Left renal pelvis (tissue), 4 donors: ENCODE results near the gene MED17. TPM values are rescaled to one million over a fixed set of nuclear protein-coding genes. Genes with fewer than 3 reads are reported as not detected.
A peak's percentile ranks its signal among the peaks of the same experiment; 100 is the strongest.
"Not testable (repeated sequence)": the region's sequence is repeated elsewhere in the genome, so short reads cannot be mapped to it uniquely, and the experiment has no call there.

ENCODE experiments used
- DNase-seq, 4 donors: peaks; one replicate each; pipeline ENCODE4 v3.0.0-alpha.2; 2013; ENCODE audit warnings: low read depth in 4 of 4, low spot score in 3 of 4
- polyA plus RNA-seq, 4 donors: library from polyadenylated mRNA; unstranded; fragments of 120-200 nt; gene quantifications; one replicate each; pipeline ENCODE4 v1.2.1, GENCODE V29; 2013; ENCODE audit not compliant: insufficient read length in 4 of 4

Gene MED17
- polyA plus RNA-seq, 4 donors: 30.5 to 57.0 (median 40.3) TPM

DNA sequence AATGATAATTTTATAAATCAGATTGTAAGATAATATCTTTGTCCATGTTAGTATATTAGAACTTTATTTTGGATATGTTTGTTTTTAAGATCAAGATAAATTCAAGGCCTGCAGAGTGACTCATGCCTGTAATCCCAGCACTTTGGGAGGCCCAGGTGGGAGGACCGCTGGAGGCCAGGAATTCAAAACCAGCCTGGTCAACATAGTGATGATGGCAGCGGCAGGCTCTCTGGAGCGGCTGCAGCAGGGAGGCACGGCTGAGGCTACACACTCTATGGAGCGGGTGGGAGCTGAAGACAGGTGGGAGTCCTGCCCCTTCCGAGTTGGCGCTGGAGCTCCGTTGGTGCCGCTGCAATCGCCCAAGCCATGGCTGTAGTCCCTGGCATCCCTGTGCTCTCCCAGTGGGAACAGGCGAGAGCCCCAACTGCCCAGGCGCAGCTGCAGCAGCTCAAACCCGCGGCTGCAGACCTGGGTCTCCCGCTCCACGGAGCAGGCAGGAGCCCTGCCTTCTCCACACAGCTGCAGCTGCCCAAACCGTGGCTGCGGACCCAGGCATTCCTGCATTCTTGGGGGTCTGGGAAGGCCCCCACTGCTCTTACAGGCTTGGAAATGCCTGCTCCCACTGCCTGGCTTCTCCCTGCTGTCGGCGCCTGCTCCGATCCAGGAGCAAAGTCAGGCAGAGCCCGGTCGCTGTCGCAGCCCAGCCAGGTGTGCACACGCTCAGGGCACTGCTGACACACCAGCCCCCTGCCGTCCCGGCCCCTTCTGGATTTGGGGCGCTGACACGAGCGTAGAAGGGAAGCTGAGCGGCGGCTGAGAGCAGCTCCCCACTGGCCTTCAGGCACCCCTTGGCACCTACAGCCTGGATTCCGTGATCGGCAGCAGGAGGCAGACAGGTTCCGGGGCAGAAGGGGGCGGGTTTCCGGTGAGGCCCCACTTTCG lies 25.9 kb upstream of the MED17 start:
- no peak for DNase-seq

DNA sequence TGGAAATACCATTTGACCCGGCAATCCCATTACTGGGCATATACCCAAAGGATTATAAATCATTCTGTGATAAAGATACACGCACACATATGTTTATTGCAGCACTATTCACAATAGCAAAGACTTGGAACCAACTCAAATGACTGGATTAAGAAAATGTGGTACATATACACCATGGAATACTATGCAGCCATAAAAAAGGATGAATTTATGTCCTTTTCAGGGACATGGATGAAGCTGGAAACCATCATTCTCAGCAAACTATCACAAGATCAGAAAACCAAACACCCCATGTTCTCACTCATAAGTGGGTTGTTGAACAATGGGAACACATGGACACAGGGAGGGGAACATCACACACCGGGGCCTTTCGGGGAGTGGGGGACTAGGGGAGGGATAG lies 25.0 kb upstream of the MED17 start:
- not testable (repeated sequence) for DNase-seq

DNA sequence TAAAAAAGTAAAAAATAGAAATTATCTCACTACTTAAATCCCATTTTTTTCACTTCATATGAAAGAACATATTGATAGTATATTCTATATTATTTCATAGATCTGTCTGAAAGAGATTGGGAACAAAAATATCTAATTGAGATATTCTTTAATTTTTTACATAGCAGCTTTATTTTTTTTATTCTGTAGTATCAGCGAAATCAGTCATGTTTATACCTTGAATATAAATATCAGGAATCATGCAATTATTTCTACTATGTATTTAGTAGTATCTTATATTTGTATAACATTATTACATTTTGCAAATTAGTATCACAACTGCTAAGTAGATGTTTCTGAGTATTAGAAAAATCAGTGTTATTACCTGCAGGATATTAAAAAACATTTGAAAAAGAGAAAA lies 22.2 kb upstream of the MED17 start:
- no peak for DNase-seq

DNA sequence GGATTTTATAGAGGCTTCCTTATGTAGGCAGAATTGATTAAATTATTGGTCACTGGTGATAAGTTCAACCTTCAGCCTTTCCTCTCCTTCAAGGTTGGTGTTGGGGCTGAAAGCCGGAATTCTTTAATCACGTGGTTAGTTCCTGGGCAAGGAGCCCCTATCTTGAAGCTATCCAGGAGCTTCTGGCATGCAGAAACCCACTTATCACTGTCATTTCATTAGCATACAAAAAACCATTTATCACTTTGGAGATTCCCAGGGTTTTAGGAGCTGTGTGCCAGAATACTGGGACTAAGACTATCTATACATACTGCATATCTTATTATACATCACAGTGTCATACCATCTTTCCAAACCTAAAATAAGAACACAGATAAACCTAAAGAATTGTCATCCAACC lies 18.5 kb upstream of the MED17 start:
- no peak for DNase-seq

DNA sequence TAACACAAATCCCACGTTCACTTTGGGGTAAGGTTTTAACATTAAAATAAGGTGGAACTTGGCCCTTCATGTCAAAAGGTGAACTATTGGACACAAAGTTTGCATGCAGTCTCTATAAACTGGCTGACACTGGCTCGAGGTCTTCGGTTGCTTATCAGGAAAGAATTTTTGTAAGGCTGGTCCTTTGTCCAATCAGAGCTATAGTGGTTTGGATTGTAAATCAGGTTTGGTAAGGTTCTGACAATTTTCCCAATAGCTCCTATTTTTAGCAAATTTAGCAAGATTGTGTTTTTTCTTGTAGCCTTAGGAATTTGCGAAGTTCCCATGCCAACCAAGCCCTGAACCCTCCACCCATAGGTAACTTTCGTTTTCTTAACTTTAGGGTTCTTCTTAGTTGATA lies 17.6 kb upstream of the MED17 start:
- DNase-seq: no peak

DNA sequence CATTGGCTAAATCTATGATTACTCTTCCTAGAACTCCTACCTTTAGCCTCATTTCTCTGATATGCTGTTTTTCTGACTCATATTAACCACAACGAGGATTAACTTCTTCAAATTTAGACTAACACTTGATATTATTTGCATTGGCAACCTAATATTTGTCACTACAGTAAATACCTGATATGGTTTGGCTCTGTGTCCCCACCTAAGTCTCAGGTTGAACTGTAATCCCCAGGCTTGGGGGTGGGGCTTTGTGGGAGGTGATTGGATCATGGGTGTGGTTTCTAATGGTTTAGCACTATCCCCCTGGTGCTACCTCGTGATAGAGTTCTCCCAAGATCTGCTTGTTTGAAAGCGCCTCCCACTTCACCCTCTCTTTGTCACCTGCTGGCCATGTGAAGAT lies 17.1 kb upstream of the MED17 start:
- DNase-seq: no peak

DNA sequence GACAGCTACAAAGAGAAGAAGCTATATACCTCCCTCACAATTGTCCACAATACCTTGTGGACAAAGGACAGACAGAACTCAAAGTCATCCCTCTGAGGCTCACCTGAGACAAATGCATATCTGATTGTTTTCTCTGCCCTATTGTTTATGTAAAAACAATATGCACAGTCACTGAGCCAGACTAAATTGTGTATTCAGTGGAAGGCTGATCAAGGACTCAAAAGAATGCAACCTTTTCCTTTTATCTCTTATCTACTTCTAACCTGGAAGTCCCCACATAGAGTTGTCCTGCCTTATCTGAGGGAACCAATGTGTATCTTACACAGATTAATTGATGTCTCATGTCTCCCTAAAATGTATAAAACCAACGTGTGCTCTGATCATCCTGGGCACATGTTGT lies 13.9 kb upstream of the MED17 start:
- DNase-seq: no peak

DNA sequence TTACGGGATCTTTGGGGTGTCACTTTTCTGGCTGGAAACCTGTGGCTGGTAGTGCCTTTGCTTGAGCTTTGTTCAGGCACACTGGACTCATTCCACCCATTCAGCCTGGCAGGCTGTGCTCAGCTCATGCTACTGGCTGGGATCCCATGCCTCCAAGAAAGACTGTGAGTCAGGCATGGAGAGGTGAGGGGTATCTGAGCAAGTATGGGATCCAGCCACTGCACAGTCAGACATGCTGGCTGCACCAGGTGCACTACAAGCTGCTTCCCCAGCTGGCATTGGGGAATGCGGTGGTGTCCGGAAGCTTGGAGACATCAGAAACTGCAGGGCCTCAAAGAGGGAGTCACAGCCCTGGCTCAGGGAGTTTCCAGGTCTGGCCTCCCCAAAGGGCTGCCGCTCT lies 12.0 kb upstream of the MED17 start:
- no peak for DNase-seq

DNA sequence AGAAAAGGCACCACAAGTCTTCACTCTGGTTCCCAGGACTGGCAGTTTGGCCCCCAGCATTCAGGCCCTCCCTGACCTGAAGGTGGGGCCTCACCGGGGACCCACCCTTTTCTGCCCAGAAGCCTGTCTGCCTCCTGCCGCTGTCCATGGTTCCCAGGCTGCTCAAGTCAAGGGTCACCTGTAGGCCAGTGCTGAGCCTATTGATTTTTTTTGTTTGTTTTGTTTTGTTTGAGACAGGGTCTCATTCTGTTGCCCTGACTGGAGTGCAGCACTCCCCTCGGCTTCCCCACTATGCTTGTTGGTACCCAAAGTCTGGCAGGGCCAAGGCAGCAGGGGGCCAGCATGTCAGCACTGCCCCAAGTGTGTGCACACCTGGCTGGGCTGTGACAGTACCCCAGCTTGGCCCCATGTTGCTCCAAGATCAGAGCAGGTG lies 11.0 kb upstream of the MED17 start:
- no peak for DNase-seq

DNA sequence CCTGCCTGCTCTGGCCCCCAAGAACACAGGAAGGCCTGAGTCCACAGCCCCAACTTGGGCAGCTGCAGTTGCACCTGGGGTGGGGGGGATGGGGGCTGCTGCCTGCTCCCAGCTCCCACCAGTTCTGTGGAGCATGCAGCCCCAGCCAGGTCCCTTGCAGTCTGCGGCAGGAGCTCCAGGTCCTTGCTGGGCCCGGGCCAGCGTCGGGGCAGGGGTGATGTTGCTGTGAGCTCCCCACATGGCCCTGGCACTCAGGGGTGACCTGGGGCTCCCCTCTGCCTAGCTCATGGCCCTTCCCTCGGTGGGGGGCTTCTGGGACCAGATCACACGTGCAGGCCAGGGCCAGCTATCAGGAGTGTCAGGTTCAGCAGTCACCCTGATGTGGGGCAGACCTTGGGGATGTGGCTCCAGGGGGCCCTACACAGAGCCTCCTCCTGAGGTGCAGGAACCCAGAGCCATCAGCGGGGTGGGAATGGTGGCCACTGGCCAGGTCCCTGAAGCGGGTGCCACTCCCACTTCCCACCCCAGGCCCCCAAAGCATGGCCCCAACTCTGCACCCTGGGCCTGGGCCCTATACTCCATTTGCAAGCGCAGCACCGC lies 10.4 kb upstream of the MED17 start:
- no peak for DNase-seq

DNA sequence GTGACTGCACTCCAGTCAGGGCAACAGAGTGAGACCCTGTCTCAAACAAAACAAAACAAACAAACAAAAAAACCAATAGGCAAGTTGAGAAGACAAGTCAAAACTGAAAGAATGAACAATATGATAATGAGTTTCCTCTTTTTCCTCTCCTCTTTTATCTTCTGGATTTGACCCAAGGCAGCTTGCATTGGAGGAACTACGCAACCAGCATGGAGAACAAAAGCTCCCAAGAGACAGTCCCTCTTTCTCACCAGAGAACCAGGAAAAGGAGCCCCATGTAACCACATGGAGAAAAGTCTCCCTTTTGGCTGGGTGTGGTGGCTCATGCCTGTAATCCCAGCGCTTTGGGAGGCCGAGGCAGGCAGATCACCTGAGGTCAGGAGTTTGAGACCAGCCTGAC lies 9.5 kb upstream of the MED17 start:
- not testable (repeated sequence) for DNase-seq

DNA sequence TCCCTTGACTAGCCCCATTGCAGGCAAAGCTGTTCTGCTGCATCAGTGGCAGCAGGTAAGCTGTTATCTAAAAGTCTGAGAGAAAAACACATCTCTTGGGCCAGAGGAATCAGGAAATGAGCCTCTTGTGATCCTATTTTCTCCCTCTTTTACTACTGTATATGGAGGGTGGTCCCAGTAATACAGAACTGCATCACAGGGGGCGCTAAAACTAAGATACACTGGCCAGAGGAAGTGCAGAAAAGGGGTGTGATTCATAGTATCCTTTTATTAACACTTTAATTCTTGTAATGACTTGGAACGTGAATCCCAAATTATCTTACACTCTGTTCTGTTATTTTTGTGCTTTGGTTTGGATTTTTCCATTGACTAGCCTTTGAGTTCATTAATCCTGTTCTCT lies 8.8 kb upstream of the MED17 start:
- DNase-seq: no peak

DNA sequence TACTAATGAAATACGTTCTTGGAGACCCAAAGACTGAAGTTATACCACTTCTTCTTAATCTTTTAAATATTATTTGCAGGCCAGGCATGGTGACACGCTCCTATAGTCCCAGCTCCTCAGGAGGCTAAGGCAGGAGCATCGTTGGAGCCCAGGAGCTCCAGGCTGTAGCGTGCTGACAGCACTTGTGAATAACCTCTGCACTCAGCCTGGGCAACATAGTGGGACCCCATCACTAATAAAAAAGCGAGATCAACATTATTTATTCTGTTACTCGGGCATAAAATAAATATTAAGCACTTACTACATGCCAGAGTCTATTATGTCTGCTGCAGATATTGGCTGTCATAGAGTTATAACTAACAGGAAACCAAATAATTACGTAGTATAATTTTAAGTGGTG lies 720 bp upstream of the MED17 start:
- DNase-seq: no peak

DNA sequence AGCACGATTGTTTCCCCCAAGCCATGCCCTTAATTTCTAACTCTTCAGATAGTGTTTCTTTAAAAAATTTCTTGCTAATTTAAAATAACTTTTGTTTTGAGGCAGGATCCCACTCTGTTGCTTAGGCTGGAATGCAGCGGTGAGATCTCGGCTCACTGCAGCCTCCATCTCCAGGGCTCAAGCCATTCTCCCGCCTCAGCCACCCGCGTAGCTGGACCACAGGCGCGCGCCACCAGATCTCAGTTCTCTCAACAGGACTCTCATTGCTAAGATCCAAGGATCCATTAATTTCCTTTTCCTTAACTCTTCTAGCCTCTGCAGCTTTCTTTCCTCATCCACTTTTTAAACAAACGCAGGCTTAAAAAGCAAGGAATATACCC lies 327 bp upstream of the MED17 start:
- no peak for DNase-seq

DNA sequence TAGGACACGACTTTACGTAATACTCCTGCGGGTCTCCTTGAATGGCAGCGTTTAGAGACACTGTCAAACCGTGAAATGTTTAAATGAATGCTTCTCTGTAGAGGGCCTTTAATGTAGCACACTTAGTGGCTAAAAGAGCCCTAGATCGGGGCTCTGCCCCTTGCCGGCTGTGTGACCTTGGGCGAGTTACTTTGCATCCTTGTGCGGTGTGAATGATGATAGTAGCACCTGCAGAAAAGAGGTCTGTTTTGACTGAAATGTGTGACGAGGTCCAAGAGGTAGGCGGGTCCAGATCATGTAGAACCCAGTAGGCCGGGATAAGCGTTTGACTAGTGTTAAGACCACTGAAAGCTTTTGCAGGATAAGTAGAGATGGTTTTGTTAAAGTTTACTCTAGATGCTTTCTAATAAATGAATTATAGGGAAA lies 866 bp downstream of the MED17 start:
- peak; percentile 6 to 14 (median 10) for DNase-seq

DNA sequence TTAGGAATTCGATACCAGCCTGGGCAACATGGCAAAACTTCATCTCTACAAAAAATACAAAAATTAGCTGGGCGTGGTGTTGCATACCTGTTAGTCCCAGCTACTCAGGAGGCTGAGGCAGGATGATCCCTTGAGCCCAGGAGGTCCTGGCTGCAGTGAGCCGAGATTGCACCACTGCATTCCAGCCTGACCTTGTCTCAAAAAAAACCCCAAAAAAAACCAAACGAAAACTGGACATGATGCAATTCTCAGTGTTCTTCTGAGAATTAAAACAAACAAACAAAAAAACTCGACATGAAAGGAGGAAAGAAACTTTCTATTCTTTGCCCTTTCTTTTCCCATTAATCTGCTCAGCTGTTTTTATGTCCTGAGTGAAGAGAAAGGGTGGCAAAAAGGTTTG lies 7.4 kb downstream of the MED17 start:
- DNase-seq: no peak

DNA sequence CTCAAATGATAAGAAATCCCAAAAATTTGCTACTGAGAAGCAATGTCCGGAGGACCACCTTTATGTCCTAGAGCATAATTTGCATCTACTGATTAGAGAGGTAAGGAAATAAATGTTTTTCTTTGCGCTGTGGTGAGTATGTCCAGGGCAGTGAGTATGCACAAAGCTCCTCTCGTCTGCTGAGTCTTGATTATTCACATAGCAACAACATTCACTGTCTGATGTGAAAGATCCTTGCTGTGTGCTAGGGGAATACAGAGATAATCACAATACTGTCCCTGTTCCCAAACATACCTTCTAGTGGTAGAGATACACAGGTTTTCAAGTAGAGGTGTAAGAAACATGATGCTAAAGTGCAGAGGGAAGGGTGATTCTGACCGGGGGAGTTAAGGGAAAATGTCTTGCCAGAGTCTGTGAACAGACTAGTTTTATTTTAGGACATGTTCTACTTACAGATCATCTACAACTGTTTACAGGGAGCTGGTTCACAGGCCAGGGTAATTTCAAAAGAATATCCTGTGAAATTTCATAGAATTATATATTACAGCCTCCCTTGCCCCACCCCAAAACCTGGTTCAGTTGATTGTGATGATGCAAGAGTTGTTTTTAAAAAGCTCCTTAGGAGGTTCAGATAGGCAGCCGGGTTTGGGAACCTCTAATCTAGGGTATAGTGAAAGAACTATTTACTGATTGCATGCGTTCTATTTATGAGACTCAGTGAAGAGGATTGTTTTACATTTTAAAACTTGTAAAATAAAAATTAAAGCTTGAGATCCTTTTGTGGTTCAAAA lies 12.6 kb downstream of the MED17 start:
- DNase-seq: no peak

DNA sequence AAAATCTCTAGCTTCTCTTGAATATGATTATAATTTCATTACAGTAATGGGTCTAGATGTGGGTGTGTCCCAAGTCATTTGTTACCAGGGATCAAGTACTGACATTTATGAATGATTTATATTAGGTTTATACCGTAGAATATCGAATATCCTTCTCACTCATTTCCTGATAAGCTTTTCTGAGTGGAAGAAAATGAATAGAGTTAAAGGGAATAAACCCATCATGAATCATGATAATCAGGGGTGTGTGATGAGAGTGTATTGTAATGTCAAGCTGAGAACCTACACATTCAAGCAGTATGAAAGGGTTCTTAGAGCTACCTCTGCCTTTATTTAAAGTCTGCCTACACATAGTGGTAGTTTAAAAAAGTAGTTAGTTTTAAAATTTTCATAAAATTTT lies 17.3 kb downstream of the MED17 start:
- no peak for DNase-seq

DNA sequence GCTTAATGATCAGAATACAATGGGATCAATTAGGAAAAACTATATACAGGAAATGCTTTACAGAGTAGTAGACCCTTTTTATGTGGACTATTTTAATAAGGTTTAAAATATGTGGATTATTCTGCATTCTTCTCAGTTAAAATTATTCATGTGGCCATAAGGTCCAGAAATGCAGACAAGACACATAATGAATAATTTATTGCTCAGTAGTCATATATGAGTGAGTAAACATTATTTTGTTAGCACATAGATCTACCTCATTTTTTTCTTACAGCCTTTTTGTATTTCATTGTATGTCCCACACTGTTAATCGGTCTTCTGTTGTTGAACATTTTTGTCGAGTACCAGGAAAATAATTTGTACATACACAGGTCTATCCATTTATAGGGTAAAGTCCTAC lies 20.8 kb downstream of the MED17 start:
- no peak for DNase-seq

DNA sequence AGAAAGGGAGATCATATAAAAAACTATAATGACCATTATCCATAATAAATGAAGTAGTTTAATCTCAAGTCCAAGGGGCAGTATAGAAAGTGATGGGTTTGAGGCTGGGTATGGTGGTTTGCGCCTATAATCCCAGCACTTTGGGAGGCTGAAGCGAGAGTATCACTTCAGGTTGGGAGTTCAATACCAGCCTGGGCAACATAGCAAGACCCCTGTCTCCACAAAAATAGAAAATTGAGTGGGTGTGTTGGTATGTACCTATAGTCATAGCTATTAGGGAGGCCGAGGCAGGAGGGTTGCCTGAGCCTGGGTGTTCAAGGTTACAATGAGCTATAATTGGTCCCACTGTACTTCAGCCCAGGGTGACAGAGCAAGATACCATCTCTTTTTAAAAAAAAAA lies 23.9 kb downstream of the MED17 start:
- DNase-seq: no peak

DNA sequence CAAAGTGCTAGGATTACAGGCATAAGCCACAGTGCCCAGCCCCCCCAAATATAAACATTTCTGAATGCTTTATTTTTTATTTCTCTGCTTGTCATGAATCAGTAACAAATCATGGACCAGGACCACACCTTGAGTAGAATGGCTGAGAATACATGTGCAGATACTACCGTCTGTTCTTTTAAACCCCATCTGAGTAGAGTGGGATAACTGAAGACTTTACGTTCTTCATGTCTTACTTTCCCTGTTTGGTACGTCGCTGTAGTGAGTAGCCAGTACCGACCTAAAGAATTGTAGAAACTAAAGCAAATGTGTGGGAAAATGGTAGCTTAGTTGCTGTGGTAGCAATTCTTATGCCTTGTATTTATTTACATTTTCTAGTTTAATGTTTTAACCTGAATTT lies 29.9 kb downstream of the MED17 start:
- no peak for DNase-seq
